DOHH2 (cell line): Measurements from ENCODE around the gene C1RL.

Experiments
- H3F3A ChIP-seq: fragments of 200-600 bp; sonication (generic), shearing (Covaris generic); 2 replicates; pipeline ENCODE4 v1.6.0; 2016; ENCODE audit warnings: antibody characterized with exemption, mild to moderate bottlenecking; ENCODE audit not compliant: control insufficient read depth, insufficient read depth
- H3K27ac ChIP-seq: fragments of 200-600 bp; sonication (generic); 2 replicates; pipeline ENCODE4 v1.5.1; 2014; ENCODE audit warnings: low read depth, mild to moderate bottlenecking, low read length, moderate library complexity
- H3K27me3 ChIP-seq: fragments of 200-600 bp; sonication (generic); 2 replicates; pipeline ENCODE4 v1.6.1; 2014; ENCODE audit warnings: mild to moderate bottlenecking, low read length, mixed read lengths; ENCODE audit not compliant: control insufficient read depth
- H3K36me3 ChIP-seq: fragments of 200-600 bp; sonication (generic); 2 replicates; pipeline ENCODE4 v1.6.1; 2014; ENCODE audit warnings: mild to moderate bottlenecking, low read length, moderate library complexity, mixed read lengths; ENCODE audit not compliant: control insufficient read depth
- H3K4me1 ChIP-seq: fragments of 200-600 bp; sonication (generic); 2 replicates; pipeline ENCODE4 v1.6.1; 2014; ENCODE audit warnings: mild to moderate bottlenecking, low read length, mixed read lengths; ENCODE audit not compliant: control insufficient read depth
- H3K4me2 ChIP-seq: fragments of 200-600 bp; sonication (generic); 2 replicates; pipeline ENCODE4 v1.6.0; 2014; ENCODE audit warnings: mild to moderate bottlenecking, low read length, moderate library complexity
- H3K4me3 ChIP-seq: fragments of 200-600 bp; sonication (generic); 2 replicates; pipeline ENCODE4 v1.5.1; 2014; ENCODE audit warnings: mild to moderate bottlenecking, low read length, mixed read lengths
- H3K79me2 ChIP-seq: fragments of 200-600 bp; sonication (generic); 2 replicates; pipeline ENCODE4 v1.6.1; 2014; ENCODE audit warnings: mild to moderate bottlenecking, low read length, mixed read lengths; ENCODE audit not compliant: control insufficient read depth
- H3K9me2 ChIP-seq: fragments of 200-600 bp; sonication (generic); replicated peaks from 2 replicates; pipeline ENCODE4 v1.6.1; 2014; ENCODE audit warnings: mild to moderate bottlenecking, low read length, mixed read lengths; ENCODE audit not compliant: control insufficient read depth
- H3K9me3 ChIP-seq: fragments of 200-600 bp; sonication (generic); 2 replicates; pipeline ENCODE4 v1.6.1; 2014; ENCODE audit warnings: antibody characterized with exemption, low read length, mixed read lengths; ENCODE audit not compliant: control insufficient read depth, insufficient read depth
- H4K20me1 ChIP-seq: fragments of 200-600 bp; sonication (generic); 2 replicates; pipeline ENCODE4 v1.6.0; 2014; ENCODE audit warnings: low read depth, mild to moderate bottlenecking, antibody characterized with exemption, low read length, moderate library complexity; ENCODE audit not compliant: control insufficient read depth, insufficient read depth
- EZH2phosphoT487 ChIP-seq: fragments of 200-600 bp; sonication (generic); IDR thresholded peaks from 2 replicates; pipeline ENCODE4 v1.6.1; 2017; ENCODE audit warnings: borderline replicate concordance, mild to moderate bottlenecking, antibody characterized with exemption, low read length, moderate library complexity, mixed read lengths
- TF ChIP-seq, protein P1 (sequence below): fragments of 200-600 bp; sonication (generic); IDR thresholded peaks from one replicate; pipeline ENCODE4 v1.5.1; 2014; ENCODE audit warnings: antibody characterized with exemption, mild to moderate bottlenecking, low read depth, low read length; ENCODE audit not compliant: poor library complexity, severe bottlenecking

The C1RL gene

DNA sequence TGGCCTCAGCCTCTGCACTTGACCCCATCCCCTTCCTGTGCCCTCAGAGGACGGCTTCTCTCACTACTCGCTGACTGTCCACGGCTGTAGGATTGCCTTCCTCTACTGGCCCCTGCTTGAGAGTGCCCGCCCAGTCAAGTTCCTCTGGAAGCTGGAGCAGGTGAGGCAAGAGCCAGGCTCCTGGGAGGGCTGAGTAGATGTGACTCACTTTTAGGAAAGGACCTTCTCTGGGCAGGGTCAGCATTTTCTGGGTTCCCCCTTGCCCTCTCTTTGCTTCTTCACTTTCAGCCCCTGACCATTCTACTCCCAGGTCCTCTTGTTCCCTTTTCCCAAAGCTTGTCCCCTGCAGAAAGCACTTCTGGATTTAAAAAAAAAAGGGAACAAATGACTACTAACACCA, 28.9 kb upstream of the C1RL start:
- TF ChIP-seq EZH2phosphoT487: no peak
- TF ChIP-seq, protein P1, sequence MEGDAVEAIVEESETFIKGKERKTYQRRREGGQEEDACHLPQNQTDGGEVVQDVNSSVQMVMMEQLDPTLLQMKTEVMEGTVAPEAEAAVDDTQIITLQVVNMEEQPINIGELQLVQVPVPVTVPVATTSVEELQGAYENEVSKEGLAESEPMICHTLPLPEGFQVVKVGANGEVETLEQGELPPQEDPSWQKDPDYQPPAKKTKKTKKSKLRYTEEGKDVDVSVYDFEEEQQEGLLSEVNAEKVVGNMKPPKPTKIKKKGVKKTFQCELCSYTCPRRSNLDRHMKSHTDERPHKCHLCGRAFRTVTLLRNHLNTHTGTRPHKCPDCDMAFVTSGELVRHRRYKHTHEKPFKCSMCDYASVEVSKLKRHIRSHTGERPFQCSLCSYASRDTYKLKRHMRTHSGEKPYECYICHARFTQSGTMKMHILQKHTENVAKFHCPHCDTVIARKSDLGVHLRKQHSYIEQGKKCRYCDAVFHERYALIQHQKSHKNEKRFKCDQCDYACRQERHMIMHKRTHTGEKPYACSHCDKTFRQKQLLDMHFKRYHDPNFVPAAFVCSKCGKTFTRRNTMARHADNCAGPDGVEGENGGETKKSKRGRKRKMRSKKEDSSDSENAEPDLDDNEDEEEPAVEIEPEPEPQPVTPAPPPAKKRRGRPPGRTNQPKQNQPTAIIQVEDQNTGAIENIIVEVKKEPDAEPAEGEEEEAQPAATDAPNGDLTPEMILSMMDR: no peak

DNA sequence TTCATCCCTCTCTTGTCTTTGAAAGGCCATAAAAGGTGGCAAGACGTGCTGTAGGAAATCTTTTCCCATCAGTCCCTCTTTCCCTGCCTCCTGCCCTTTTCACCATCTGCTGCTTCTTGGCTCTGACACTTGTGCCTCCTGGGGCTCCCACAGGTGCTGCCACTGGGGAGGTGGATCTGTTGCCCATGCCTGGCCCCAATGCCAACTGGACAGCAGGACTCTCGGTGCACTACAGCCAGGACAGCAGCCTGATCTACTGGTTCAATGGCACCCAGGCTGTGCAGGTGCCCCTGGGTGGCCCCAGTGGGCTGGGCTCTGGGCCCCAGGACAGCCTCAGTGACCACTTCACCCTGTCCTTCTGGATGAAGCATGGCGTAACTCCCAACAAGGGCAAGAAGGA, 27.7 kb upstream of the C1RL start:
- Histone ChIP-seq H3K4me2 (no peak overlapping the region), H3K4me3 (no peak overlapping the region), H3K4me1 (no peaks in the 10 kb centered on the region), H3K79me2 (no peaks in the 10 kb centered on the region), H3K27ac (no peak overlapping the region), H3K27me3 (peaks cover 10% of the 10 kb centered on the region; the same call in 1 of the 2 replicates), H3K36me3 (no peaks in the 10 kb centered on the region), H3K9me3 (no peaks in the 10 kb centered on the region), H3K9me2 (no peaks in the 10 kb centered on the region), H4K20me1 (no peaks in the 10 kb centered on the region), H3F3A (no peaks in the 10 kb centered on the region)
- TF ChIP-seq, protein P1: no peak
- TF ChIP-seq EZH2phosphoT487: no peak

More for the DNA sequence above, 28.9 kb upstream of the C1RL start:
- no peaks in the 10 kb centered on the region for H3F3A ChIP-seq
- H3K36me3 ChIP-seq: no peaks in the 10 kb centered on the region
- H3K9me2 ChIP-seq: no peaks in the 10 kb centered on the region
- no peaks in the 10 kb centered on the region for H4K20me1 ChIP-seq
- H3K9me3 ChIP-seq: no peaks in the 10 kb centered on the region
- H3K4me2 ChIP-seq: no peak overlapping the region
- H3K27me3 ChIP-seq: no peaks in the 10 kb centered on the region
- H3K27ac ChIP-seq: no peak overlapping the region
- no peak overlapping the region for H3K4me3 ChIP-seq
- no peaks in the 10 kb centered on the region for H3K4me1 ChIP-seq
- no peaks in the 10 kb centered on the region for H3K79me2 ChIP-seq

DNA sequence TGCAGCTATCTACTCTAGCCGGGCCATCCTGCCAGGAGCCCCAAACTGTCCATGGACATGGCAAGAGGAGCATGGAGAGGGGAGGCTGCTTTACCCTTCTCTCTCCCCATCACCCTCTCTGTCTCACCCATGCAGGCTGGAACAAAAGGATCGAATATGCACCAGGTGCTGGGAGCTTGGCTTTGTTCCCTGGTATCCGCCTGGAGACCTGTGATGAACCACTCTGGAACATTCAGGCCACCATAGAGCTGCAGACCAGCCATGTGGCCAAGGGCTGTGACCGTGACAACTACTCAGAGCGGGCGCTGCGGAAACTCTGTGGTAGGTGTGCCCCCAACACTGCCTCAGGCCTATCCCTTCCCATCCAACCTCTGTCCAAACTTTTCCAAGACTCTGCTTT, 27.1 kb upstream of the C1RL start:
- H3K4me2 ChIP-seq: no peak overlapping the region
- no peaks in the 10 kb centered on the region for H3K36me3 ChIP-seq
- H3K9me2 ChIP-seq: no peaks in the 10 kb centered on the region
- H3K4me3 ChIP-seq: no peak overlapping the region
- no peak overlapping the region for H3K27ac ChIP-seq
- H3K79me2 ChIP-seq: no peaks in the 10 kb centered on the region
- H3K9me3 ChIP-seq: no peaks in the 10 kb centered on the region
- H3K27me3 ChIP-seq: peaks cover 16% of the 10 kb centered on the region
- no peak for TF ChIP-seq EZH2phosphoT487
- TF ChIP-seq, protein P1: no peak
- no peaks in the 10 kb centered on the region for H4K20me1 ChIP-seq
- no peaks in the 10 kb centered on the region for H3F3A ChIP-seq
- peaks cover 2% of the 10 kb centered on the region for H3K4me1 ChIP-seq
